Measurements from ENCODE around the gene GSG1.

The GSG1 gene

DNA sequence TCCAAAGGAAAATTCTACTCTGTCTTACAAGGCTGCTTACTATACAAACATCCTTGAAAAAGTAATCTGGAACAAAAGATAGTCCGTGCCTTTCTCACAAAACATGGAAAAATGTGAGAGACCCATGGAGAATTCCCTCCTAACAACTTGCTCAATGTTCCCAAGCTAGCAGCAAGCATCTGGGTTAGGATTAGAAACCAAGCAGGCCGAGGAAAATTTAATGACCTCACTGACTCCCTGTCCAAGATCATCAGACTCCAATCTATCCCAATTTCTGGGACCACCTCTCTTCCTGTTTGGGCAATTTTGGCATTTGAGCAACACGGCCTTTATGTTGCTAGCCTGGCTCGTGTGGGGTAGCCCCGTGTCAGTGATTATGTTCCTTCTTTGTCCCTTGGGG, 18.1 kb upstream of the GSG1 start:
- in situ Hi-C loops (cut with MboI; ENCODE audit: low sequenced_read_pairs): no loop called here

GRCh38 chr12:13120413-13120812, 16.9 kb upstream of the GSG1 start:
- in situ Hi-C loops (cut with MboI; ENCODE audit: low sequenced_read_pairs): no loop called here

DNA sequence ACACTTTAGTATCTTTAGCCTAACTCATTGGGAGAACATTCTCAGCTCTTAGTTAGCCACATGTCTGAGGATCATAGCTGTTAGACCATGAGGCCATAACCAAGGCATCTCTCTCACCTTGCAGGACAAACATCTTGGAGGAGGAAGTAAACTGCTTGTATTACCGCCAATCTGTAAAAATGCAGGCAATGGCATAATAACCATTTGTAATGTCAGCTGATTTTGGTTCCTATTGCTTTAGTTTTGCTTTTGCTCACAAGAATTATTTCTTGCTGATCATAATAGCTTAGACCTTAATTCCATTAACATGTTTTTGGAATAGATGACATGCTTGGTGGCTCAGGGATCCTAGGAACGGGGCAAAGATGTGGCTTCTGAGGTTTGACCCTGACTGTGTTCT, 16.4 kb upstream of the GSG1 start:
- in situ Hi-C loops (cut with MboI; ENCODE audit: low sequenced_read_pairs): no loop called here

- in situ Hi-C loops (cut with MboI; ENCODE audit: low sequenced_read_pairs): no loop called here
Observed at GRCh38 chr12:13117029-13117428, 13.6 kb upstream of the GSG1 start.

GRCh38 chr12:13116259-13116658, 12.8 kb upstream of the GSG1 start:
- in situ Hi-C loops (cut with MboI; ENCODE audit: low sequenced_read_pairs): no loop called here

DNA sequence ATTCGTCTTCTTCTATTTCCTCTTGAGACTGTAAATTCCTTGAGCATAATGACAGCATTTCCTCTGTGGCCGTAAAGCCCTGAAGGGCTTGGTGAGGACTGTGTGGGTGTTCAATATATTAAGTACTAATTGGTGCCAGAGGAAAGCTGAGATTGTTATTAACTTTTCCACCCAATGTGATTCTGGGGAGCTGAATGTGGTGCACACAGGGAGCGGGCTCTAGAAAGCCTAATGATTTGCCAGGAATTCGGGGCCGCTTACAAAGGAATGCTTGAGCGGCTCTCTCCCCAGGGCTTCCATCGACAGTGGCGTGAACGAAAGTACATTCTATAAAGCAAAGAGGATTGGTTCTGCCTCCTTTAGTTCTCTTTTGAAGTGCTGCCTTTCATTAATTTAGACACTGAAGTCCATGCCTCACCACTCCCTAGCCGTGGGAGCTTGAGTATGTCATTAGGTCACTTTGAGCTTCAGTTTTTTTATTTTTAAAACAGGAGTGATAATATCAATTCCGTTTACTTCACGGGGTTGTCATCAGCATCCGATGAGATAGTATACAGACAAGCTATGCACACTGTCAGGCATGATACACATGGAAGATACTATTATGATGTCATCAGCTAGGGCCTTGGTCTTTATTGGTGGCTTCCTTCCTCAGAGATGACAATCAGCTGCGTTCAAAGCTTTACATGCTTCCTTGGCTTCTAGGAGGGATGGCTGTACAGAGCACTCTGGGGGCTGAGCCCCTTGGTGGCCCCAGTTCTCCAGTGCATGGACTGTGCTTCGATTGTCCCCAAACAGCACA, 11.0 kb upstream of the GSG1 start:
- in situ Hi-C loops (cut with MboI; ENCODE audit: low sequenced_read_pairs): no loop called here

DNA sequence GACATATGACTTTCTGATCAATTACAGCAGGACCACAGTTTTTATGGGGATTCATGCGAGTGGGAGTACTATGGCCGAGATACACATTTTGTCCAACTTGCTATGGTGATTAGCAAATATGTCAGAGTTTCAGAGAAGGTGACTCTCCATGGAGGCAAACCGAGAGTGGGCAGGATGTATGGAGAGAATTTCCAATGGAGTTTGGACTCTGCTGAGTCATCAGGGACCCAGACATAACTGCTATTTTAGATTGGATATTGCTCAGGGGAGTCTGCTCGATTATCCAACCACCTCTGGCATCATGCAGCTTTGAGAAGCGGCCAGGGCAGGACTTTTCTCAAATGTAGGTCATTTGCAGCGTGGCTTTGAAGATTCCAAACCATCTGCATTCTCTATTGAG, 9.5 kb upstream of the GSG1 start:
- in situ Hi-C loops (cut with MboI; ENCODE audit: low sequenced_read_pairs): no loop called here

DNA sequence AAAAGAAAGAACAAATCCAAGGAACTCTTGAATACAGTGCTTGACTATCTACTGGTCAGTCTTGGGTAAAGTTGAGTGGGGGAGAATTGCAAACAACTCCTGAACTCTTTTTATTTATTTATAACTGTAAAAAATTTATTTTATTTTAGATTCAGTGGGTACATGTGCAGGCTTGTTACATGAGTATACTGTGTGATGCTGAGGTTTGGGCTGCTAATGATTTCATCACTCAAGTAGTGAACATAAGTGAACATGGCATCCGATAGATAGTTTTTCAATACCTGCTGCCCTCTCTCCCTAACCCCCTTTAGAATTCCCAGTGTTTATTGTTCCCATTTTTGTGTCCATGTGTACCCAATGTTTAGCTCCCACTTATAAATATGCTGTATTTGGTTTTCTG, 3.2 kb upstream of the GSG1 start:
- in situ Hi-C loops (cut with MboI; ENCODE audit: low sequenced_read_pairs): no loop called here

GRCh38 chr12:13105781-13106180, 2.3 kb upstream of the GSG1 start:
- in situ Hi-C loops (cut with MboI; ENCODE audit: low sequenced_read_pairs): no loop called here

- in situ Hi-C loops (cut with MboI; ENCODE audit: low sequenced_read_pairs): no loop called here
Observed at GRCh38 chr12:13104409-13104808, 942 bp upstream of the GSG1 start.

- in situ Hi-C loops (cut with MboI; ENCODE audit: low sequenced_read_pairs): no loop called here
Observed at GRCh38 chr12:13102461-13103195, 839 bp downstream of the GSG1 start.

GRCh38 chr12:13101821-13102375, 1.6 kb downstream of the GSG1 start:
- in situ Hi-C loops (cut with MboI; ENCODE audit: low sequenced_read_pairs): no loop called here

DNA sequence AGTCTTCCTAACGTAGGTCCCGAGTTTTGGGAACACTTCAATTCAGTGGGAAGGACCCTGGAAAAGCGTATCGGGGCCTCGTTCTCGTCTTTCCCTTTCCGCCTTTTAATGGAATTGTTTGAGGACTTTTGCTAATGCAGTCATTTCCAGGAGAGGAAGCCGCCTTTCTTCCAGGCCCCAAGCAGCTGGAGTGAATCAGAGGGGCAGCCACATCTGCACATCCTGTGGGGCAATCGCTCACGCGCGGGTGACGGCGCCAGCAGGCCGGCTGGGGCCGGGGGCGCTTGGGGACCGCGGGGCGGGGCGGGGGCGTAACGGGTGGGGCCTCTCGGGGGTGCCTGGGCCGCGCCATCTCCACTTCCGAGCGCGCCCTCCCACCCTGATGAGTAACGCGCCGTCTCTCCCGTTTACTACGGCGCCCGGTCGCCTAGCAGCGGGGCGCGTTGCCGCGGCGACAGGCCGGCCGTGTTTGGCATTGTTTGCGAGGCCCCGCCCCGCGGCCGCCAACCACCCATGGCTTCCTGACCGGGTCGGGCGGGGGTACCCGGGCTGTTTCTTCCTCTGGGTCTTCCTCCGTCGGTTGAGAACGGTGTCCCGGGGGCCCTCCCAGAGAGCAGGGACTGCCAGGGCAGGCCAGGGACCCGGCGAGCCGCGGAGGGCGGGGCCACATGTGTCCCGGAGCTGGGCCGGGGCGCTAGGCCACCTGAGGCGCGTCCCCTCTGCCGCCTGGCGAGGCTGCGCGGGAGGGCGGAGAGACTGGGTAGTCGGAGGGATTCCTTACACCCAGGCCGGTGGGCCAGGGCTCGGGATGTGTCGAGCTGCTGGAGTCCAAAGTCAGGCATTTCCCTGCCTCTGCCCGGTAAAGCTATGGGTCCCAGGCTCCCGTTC, 2.3 kb downstream of the GSG1 start:
- in situ Hi-C loops (cut with MboI; ENCODE audit: low sequenced_read_pairs): no loop called here

- in situ Hi-C loops (cut with MboI; ENCODE audit: low sequenced_read_pairs): no loop called here
Observed at GRCh38 chr12:13100605-13100881, 2.9 kb downstream of the GSG1 start.

DNA sequence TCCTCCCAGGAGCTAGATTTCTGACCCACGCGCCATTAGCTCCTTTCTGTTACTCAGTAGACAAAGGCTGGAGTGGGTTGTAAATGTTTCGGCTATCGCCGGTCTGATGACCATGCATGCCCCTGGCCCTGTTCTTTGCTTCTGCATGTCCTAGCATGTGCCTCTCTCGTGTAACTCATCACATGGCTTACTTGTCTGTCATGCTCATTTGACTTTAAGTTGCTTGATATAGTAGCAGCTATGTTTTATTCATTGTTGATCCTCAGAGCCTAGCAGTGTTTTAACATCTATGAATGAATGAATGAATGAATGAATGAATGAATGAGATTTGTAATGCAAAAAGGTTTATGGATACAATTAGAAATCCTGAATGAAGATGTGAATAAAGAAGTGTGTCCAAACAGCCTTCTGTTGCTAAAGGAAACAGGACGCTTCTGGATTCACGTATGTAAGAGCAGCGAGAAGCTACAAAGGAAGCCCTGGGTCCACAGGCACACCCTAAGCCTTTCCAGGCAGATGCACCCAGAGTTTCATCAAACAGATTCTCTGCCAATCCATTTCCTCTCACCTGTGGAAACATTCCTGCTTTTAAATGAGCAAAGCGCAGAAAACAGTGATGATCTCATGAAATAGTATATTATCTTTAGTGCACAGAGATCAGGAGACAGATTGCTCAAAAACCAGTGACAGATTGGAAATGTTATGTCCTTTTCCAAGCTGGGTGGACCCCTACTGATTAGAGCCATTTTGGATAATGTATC, 3.4 kb downstream of the GSG1 start:
- in situ Hi-C loops (cut with MboI; ENCODE audit: low sequenced_read_pairs): loop anchor here (10.0 kb wide), 1 partner anchor 105 kb away; no protein-coding TSS in a partner anchor

GRCh38 chr12:13099066-13099843, 4.2 kb downstream of the GSG1 start:
- in situ Hi-C loops (cut with MboI; ENCODE audit: low sequenced_read_pairs): loop anchor here (10.0 kb wide), 1 partner anchor 106 kb away; no protein-coding TSS in a partner anchor

- in situ Hi-C loops (cut with MboI; ENCODE audit: low sequenced_read_pairs): loop anchor here (10.0 kb wide), 1 partner anchor 107 kb away; no protein-coding TSS in a partner anchor
Observed at GRCh38 chr12:13097491-13098011, 5.9 kb downstream of the GSG1 start.

GRCh38 chr12:13095266-13095995, 8.0 kb downstream of the GSG1 start:
- in situ Hi-C loops (cut with MboI; ENCODE audit: low sequenced_read_pairs): loop anchor here (10.0 kb wide), 1 partner anchor 109 kb away; no protein-coding TSS in a partner anchor

DNA sequence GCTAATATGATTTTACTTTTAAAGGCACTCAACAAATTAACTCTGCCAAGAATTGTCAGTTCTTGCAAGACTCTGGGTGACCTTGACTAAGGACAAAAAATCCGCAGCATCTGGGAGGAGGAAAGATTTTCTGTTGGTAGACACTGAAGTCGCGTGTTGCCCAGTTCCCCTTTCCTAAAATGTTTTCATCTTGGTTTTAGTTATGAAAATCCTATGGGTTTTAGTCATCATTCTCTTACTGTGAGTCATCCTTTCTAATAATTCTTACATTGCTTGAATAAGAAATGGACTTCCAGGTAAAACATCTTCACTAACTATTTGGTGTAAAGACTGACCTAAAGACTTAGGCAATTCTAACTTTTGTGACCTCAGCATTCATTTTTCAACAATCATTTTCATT, 9.1 kb downstream of the GSG1 start:
- in situ Hi-C loops (cut with MboI; ENCODE audit: low sequenced_read_pairs): loop anchor here (10.0 kb wide), 1 partner anchor 110 kb away; no protein-coding TSS in a partner anchor

Data from HL-60/S4 treated with phorbol 12-myristate 13-acetate at 8.2 ng/mL for 4 days and 3 days (cell line).